H9 (cell line): ENCODE measurements around the gene MINDY2. TPM values are rescaled to one million over a fixed set of nuclear protein-coding genes. Genes with fewer than 3 reads are reported as not detected.

Experiments
- DNase-seq: peaks from one replicate; pipeline ENCODE4 v3.0.0-alpha.2; 2017
- H2AFZ ChIP-seq: one replicate; pipeline ENCODE4 v1.6.1; 2013; ENCODE audit warnings: mild to moderate bottlenecking, low read length, control low read depth, moderate library complexity
- H2AK5ac ChIP-seq: 2 replicates; pipeline ENCODE4 v1.6.1; 2013; ENCODE audit warnings: low read length, control low read depth, mixed read lengths; ENCODE audit not compliant: insufficient read length
- H2BK120ac ChIP-seq: one replicate; pipeline ENCODE4 v1.6.1; 2013; ENCODE audit warnings: low read depth, mild to moderate bottlenecking, low read length, control low read depth, inconsistent platforms; ENCODE audit not compliant: poor library complexity, severe bottlenecking
- H2BK12ac ChIP-seq: 2 replicates; pipeline ENCODE4 v1.6.1; 2013; ENCODE audit warnings: low read length, control low read depth, mixed read lengths, low read depth; ENCODE audit not compliant: insufficient read length
- H2BK15ac ChIP-seq: 2 replicates; pipeline ENCODE4 v1.6.1; 2013; ENCODE audit warnings: low read depth, low read length, control low read depth
- H2BK20ac ChIP-seq: one replicate; pipeline ENCODE4 v1.6.1; 2013; ENCODE audit warnings: low read depth, mild to moderate bottlenecking, low read length, control low read depth, inconsistent platforms; ENCODE audit not compliant: poor library complexity, severe bottlenecking
- H2BK5ac ChIP-seq: 2 replicates; pipeline ENCODE4 v1.6.1; 2013; ENCODE audit warnings: low read length, control low read depth, mixed read lengths; ENCODE audit not compliant: insufficient read length
- H3K14ac ChIP-seq: 2 replicates; pipeline ENCODE4 v1.6.1; 2013; ENCODE audit warnings: low read length, control low read depth; ENCODE audit not compliant: insufficient read depth
- H3K18ac ChIP-seq: 2 replicates; pipeline ENCODE4 v1.6.1; 2013; ENCODE audit warnings: low read depth, mild to moderate bottlenecking, mixed read lengths, low read length, control low read depth; ENCODE audit not compliant: insufficient read length
- H3K23ac ChIP-seq: 2 replicates; pipeline ENCODE4 v1.6.1; 2013; ENCODE audit warnings: low read length, control low read depth, mixed read lengths, low read depth; ENCODE audit not compliant: insufficient read length
- H3K23me2 ChIP-seq: 2 replicates; pipeline ENCODE4 v1.6.1; 2013; ENCODE audit warnings: low read depth, mild to moderate bottlenecking, mixed read lengths, low read length, control low read depth; ENCODE audit not compliant: insufficient read length, poor library complexity, severe bottlenecking
- H3K27ac ChIP-seq: 2 replicates; pipeline ENCODE4 v1.5.1; 2013; ENCODE audit warnings: low read length, control low read depth, mixed read lengths, low read depth; ENCODE audit not compliant: insufficient read length
- H3K27me3 ChIP-seq: 2 replicates; pipeline ENCODE4 v1.6.1; 2013; ENCODE audit warnings: low read length, control low read depth, inconsistent platforms; ENCODE audit not compliant: insufficient read depth
- H3K4ac ChIP-seq: 2 replicates; pipeline ENCODE4 v1.6.1; 2013; ENCODE audit warnings: low read depth, mild to moderate bottlenecking, control low read depth, inconsistent platforms, low read length, moderate library complexity
- H3K4me1 ChIP-seq: 2 replicates; pipeline ENCODE4 v1.6.1; 2013; ENCODE audit warnings: low read length, control low read depth, inconsistent platforms; ENCODE audit not compliant: insufficient read depth
- H3K4me2 ChIP-seq: 2 replicates; pipeline ENCODE4 v1.6.1; 2013; ENCODE audit warnings: low read length, control low read depth, mixed read lengths; ENCODE audit not compliant: insufficient read length, insufficient read depth
- H3K56ac ChIP-seq: 2 replicates; pipeline ENCODE4 v1.6.1; 2013; ENCODE audit warnings: low read depth, mild to moderate bottlenecking, mixed read lengths, low read length, control low read depth; ENCODE audit not compliant: insufficient read length
- H3K79me1 ChIP-seq: 2 replicates; pipeline ENCODE4 v1.6.1; 2013; ENCODE audit warnings: low read depth, mild to moderate bottlenecking, moderate library complexity, low read length, control low read depth, inconsistent platforms; ENCODE audit not compliant: insufficient read depth, poor library complexity, severe bottlenecking
- H3K79me2 ChIP-seq: 2 replicates; pipeline ENCODE4 v1.6.1; 2013; ENCODE audit warnings: low read length, control low read depth, inconsistent platforms; ENCODE audit not compliant: insufficient read depth
- H3K9ac ChIP-seq: 2 replicates; pipeline ENCODE4 v1.6.1; 2013; ENCODE audit warnings: low read length, control low read depth, mixed read lengths; ENCODE audit not compliant: insufficient read length; ENCODE audit errors: extremely low read depth
- H3K9me3 ChIP-seq: one replicate; pipeline ENCODE4 v1.6.1; 2013; ENCODE audit warnings: low read depth, low read length, inconsistent platforms; ENCODE audit not compliant: control insufficient read depth
- H3T11ph ChIP-seq: one replicate; pipeline ENCODE4 v1.6.1; 2013; ENCODE audit warnings: mild to moderate bottlenecking, low read length, control low read depth, inconsistent platforms
- H4K20me1 ChIP-seq: one replicate; pipeline ENCODE4 v1.6.1; 2013; ENCODE audit not compliant: control insufficient read depth, insufficient read length, insufficient read depth
- H4K5ac ChIP-seq: 2 replicates; pipeline ENCODE4 v1.6.1; 2013; ENCODE audit warnings: low read depth, mild to moderate bottlenecking, mixed read lengths, low read length, control low read depth; ENCODE audit not compliant: insufficient read length
- H4K8ac ChIP-seq: replicated peaks from 2 replicates; pipeline ENCODE4 v1.6.1; 2013; ENCODE audit warnings: low read length, control low read depth, mixed read lengths, low read depth; ENCODE audit not compliant: insufficient read length
- H4K91ac ChIP-seq: 2 replicates; pipeline ENCODE4 v1.6.1; 2013; ENCODE audit warnings: low read depth, mild to moderate bottlenecking, moderate library complexity, mixed read lengths, low read length, control low read depth; ENCODE audit not compliant: insufficient read length
- H3K27ac Mint-ChIP-seq, 3 experiments: 2 replicates in 2 of 3; 3 replicates in 1 of 3; pipeline ENCODE4 v1.8.0; 2020 to 2021; ENCODE audit warnings: mixed read lengths in 3 of 3, mild to moderate bottlenecking in 1 of 3, moderate library complexity in 1 of 3
- H3K27me3 Mint-ChIP-seq: 2 replicates; pipeline ENCODE4 v1.8.0; 2021; ENCODE audit warnings: low read depth, mild to moderate bottlenecking, moderate library complexity, mixed read lengths
- H3K36me3 Mint-ChIP-seq, 3 experiments: 2 replicates in 2 of 3; 3 replicates in 1 of 3; pipeline ENCODE4 v1.8.0; 2020 to 2021; ENCODE audit warnings: low read depth in 3 of 3, mixed read lengths in 3 of 3; ENCODE audit not compliant: insufficient read depth in 1 of 3
- H3K4me1 Mint-ChIP-seq, 2 experiments: 2 replicates each; pipeline ENCODE4 v1.8.0; 2020; ENCODE audit warnings: mixed read lengths in 2 of 2
- H3K4me3 Mint-ChIP-seq, 2 experiments: 2 replicates in 1 of 2; 3 replicates in 1 of 2; pipeline ENCODE4 v1.8.0; 2020 to 2021; ENCODE audit warnings: mild to moderate bottlenecking in 2 of 2, mixed read lengths in 2 of 2, moderate library complexity in 1 of 2
- H3K9me3 Mint-ChIP-seq, 2 experiments: 2 replicates in 1 of 2; 3 replicates in 1 of 2; pipeline ENCODE4 v1.8.0; 2020; ENCODE audit warnings: mild to moderate bottlenecking in 2 of 2, mixed read lengths in 2 of 2, moderate library complexity in 1 of 2
- WGBS: extraction: QIAGEN DNeasy Blood & Tissue Kit; methylation state at CpG from one replicate; pipeline ENCODE4 v1.1.7; 2013; ENCODE audit warnings: missing lambda C conversion rate, low lambda C conversion rate, mixed read lengths; ENCODE audit not compliant: insufficient read length; ENCODE audit errors: extremely low coverage; 5-methylcytosine and 5-hydroxymethylcytosine counted together
- total RNA-seq: library from RNA; stranded (reverse); gene quantifications from 2 replicates; pipeline ENCODE4 v1.2.1, GENCODE V29; 2021
- TF ChIP-seq, protein P1 (sequence below): fragments of 200-600 bp; sonication (generic); conservative IDR thresholded peaks from 3 replicates; pipeline ENCODE4 v1.8.0; 2021; ENCODE audit warnings: antibody characterized with exemption, mild to moderate bottlenecking

Gene MINDY2
- total RNA-seq, 1 experiment from 2014 or later: 32.3 TPM

DNA sequence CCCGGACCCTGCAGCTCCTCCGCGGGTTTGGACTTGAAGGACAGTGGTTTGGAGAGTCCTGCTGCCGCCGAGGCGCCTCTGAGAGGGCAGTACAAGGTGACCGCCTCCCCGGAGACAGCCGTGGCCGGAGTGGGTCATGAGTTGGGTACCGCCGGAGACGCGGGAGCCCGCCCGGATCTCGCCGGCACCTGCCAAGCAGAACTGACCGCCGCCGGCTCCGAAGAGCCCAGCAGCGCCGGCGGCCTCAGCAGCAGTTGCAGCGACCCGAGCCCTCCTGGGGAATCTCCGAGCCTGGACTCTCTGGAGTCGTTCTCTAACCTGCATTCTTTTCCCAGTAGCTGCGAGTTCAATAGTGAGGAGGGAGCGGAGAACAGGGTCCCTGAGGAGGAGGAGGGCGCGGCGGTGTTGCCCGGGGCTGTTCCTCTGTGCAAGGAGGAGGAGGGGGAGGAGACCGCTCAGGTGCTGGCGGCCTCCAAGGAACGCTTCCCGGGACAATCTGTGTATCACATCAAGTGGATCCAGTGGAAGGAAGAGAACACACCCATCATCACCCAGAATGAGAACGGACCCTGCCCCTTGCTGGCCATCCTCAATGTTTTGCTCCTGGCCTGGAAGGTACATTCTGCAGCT is 634 bp downstream of the MINDY2 start:
- peaks cover 9% of the 10 kb centered on the region; the same call in 1 of the 2 replicates for H3K79me2 ChIP-seq
- H3K4me3 Mint-ChIP-seq: no peak overlapping the region; a peak in 3 of 5 replicates

More for the DNA sequence above, 634 bp downstream of the MINDY2 start:
- H3K4ac ChIP-seq: no peak overlapping the region
- no peak overlapping the region for H2BK5ac ChIP-seq
- Mint-ChIP-seq H3K4me1 (peaks cover 16 to 19% of the 10 kb centered on the region in 2 experiments), H3K27me3 (no peaks in the 10 kb centered on the region), H3K36me3 (no peaks in the 10 kb centered on the region), H3K27ac (peak overlapping the region; percentile 89 to 92 (median 92); a peak in 6 of 7 replicates), H3K9me3 (no peaks in the 10 kb centered on the region)
- H3K23me2 ChIP-seq: peaks cover 4% of the 10 kb centered on the region
- H3K9ac ChIP-seq: peak overlapping the region; percentile 61
- H2BK12ac ChIP-seq: no peak overlapping the region
- WGBS: no CpG with 5 or more reads among the region's 40 CpGs
- no peak overlapping the region for H3K23ac ChIP-seq
- H3K4me2 ChIP-seq: peak overlapping the region; percentile 52
- no peaks in the 10 kb centered on the region for H3K9me3 ChIP-seq
- H3T11ph ChIP-seq: no peak overlapping the region
- no peak overlapping the region for H4K8ac ChIP-seq
- no peak overlapping the region for H3K27ac ChIP-seq
- H2AFZ ChIP-seq: no peak overlapping the region
- H3K14ac ChIP-seq: no peak overlapping the region
- H2AK5ac ChIP-seq: no peak overlapping the region
- no peak overlapping the region for H4K5ac ChIP-seq
- no peaks in the 10 kb centered on the region for H3K79me1 ChIP-seq
- H2BK120ac ChIP-seq: no peak overlapping the region
- H4K20me1 ChIP-seq: no peaks in the 10 kb centered on the region
- H2BK20ac ChIP-seq: no peak overlapping the region
- TF ChIP-seq, protein P1, sequence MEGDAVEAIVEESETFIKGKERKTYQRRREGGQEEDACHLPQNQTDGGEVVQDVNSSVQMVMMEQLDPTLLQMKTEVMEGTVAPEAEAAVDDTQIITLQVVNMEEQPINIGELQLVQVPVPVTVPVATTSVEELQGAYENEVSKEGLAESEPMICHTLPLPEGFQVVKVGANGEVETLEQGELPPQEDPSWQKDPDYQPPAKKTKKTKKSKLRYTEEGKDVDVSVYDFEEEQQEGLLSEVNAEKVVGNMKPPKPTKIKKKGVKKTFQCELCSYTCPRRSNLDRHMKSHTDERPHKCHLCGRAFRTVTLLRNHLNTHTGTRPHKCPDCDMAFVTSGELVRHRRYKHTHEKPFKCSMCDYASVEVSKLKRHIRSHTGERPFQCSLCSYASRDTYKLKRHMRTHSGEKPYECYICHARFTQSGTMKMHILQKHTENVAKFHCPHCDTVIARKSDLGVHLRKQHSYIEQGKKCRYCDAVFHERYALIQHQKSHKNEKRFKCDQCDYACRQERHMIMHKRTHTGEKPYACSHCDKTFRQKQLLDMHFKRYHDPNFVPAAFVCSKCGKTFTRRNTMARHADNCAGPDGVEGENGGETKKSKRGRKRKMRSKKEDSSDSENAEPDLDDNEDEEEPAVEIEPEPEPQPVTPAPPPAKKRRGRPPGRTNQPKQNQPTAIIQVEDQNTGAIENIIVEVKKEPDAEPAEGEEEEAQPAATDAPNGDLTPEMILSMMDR: no peak; the same call in 2 of the 3 replicates
- no peak overlapping the region for H4K91ac ChIP-seq
- H3K56ac ChIP-seq: no peak overlapping the region
- H3K27me3 ChIP-seq: no peaks in the 10 kb centered on the region
- H3K18ac ChIP-seq: no peak overlapping the region
- no peak overlapping the region for H2BK15ac ChIP-seq
- H3K4me1 ChIP-seq: no peaks in the 10 kb centered on the region
- DNase-seq: peak; percentile 70
